HG03457 (cell line): ENCODE data around the gene PHB1.
"Not testable (repeated sequence)": the region's sequence is repeated elsewhere in the genome, so short reads cannot be mapped to it uniquely, and the experiment has no call there.

ENCODE experiments used
- ATAC-seq: cut with Tn5 transposase; IDR thresholded peaks from one replicate; pipeline ENCODE4 v1.9.1; 2021; ENCODE audit warnings: moderate number of reproducible peaks; ENCODE audit not compliant: unreplicated experiment

The PHB1 gene

GRCh38 chr17:49439673-49440571, 25.2 kb upstream of the PHB1 start:
- ATAC-seq = no peak

GRCh38 chr17:49439305-49439672, 24.6 kb upstream of the PHB1 start:
- no peak for ATAC-seq

- ATAC-seq = no peak
Observed at GRCh38 chr17:49438436-49439278, 24.0 kb upstream of the PHB1 start.

GRCh38 chr17:49437696-49438435, 23.2 kb upstream of the PHB1 start:
- no peak for ATAC-seq

- no peak for ATAC-seq
Observed at GRCh38 chr17:49436174-49436573, 21.5 kb upstream of the PHB1 start.

- no peak for ATAC-seq
Observed at GRCh38 chr17:49435671-49436029, 21.0 kb upstream of the PHB1 start.

- ATAC-seq = no peak
Observed at GRCh38 chr17:49434821-49435670, 20.4 kb upstream of the PHB1 start.

GRCh38 chr17:49433000-49433694, 18.5 kb upstream of the PHB1 start:
- ATAC-seq = no peak

- ATAC-seq = no peak
Observed at GRCh38 chr17:49431743-49432142, 17.1 kb upstream of the PHB1 start.

GRCh38 chr17:49425004-49425286, 10.3 kb upstream of the PHB1 start:
- ATAC-seq = no peak

- ATAC-seq = not testable (repeated sequence)
Observed at GRCh38 chr17:49424276-49425003, 9.8 kb upstream of the PHB1 start.

GRCh38 chr17:49422714-49423113, 8.0 kb upstream of the PHB1 start:
- no peak for ATAC-seq

GRCh38 chr17:49419761-49420160, 5.1 kb upstream of the PHB1 start:
- not testable (repeated sequence) for ATAC-seq

GRCh38 chr17:49418754-49419740, 4.4 kb upstream of the PHB1 start:
- ATAC-seq = not testable (repeated sequence)

- no peak for ATAC-seq
Observed at GRCh38 chr17:49414271-49414621, 436 bp downstream of the PHB1 start.

- no peak for ATAC-seq
Observed at GRCh38 chr17:49409066-49409465, 5.6 kb downstream of the PHB1 start.

- ATAC-seq = no peak
Observed at GRCh38 chr17:49407981-49408501, 6.6 kb downstream of the PHB1 start.

GRCh38 chr17:49407086-49407485, 7.6 kb downstream of the PHB1 start:
- no peak for ATAC-seq
